Panc1 (cell line): ENCODE results near the gene NOL9. TPM values are rescaled to one million over a fixed set of nuclear protein-coding genes. Genes with fewer than 3 reads are reported as not detected.

Experiments
- ATAC-seq: fragments of 200-7000 bp; cut with Tn5 transposase; 2 replicates; pipeline ENCODE4 v1.9.1; 2020; ENCODE audit warnings: mild to moderate bottlenecking, moderate library complexity
- BruUV-seq: library from RNA; stranded (reverse); fragments of 400-500 nt; replicated peaks from 2 replicates; lab custom pipeline; 2021; lab: Mats Ljungman, UMichigan
- CTCF ChIA-PET: fragments of 300-600 bp; sonication (Branson Sonifier 250); formaldehyde crosslinking; loops from one replicate; lab custom pipeline; 2022; ENCODE audit warnings: antibody characterized with exemption; lab: Charles Lee
- POLR2A ChIA-PET: fragments of 300-600 bp; sonication (Branson Sonifier 250); formaldehyde crosslinking; loops from one replicate; lab custom pipeline; 2022; ENCODE audit warnings: antibody characterized with exemption; lab: Charles Lee
- DNase-seq: peaks from one replicate; pipeline ENCODE4 v3.0.0-alpha.2; 2010; ENCODE audit warnings: low read depth, low spot score
- H3K27ac ChIP-seq: 2 replicates; pipeline ENCODE4 v1.5.1; 2011; ENCODE audit warnings: mild to moderate bottlenecking, low read length, inconsistent platforms
- H3K27me3 ChIP-seq: fragments of 200-500 bp; sonication (Bioruptor generic); 2 replicates; pipeline ENCODE4 v1.6.0; 2014; ENCODE audit warnings: low read length, inconsistent platforms; ENCODE audit not compliant: control insufficient read depth, insufficient read depth
- H3K36me3 ChIP-seq: fragments of 200-500 bp; sonication (Bioruptor generic); 2 replicates; pipeline ENCODE4 v1.5.1; 2014; ENCODE audit warnings: inconsistent platforms, mild to moderate bottlenecking, low read length, moderate library complexity; ENCODE audit not compliant: control insufficient read depth, insufficient read depth
- H3K4me1 ChIP-seq: 2 replicates; pipeline ENCODE4 v1.5.1; 2011; ENCODE audit warnings: inconsistent platforms, mild to moderate bottlenecking, low read length, moderate library complexity; ENCODE audit not compliant: control insufficient read depth, insufficient read depth
- H3K4me3 ChIP-seq, 2 experiments: 2 replicates each; pipeline ENCODE4 v1.5.1; 2011 to 2012; ENCODE audit warnings: low read depth in 2 of 2, low read length in 2 of 2, mild to moderate bottlenecking in 2 of 2, inconsistent platforms in 1 of 2, moderate library complexity in 1 of 2
- H3K9me3 ChIP-seq: fragments of 200-500 bp; sonication (Bioruptor generic); 2 replicates; pipeline ENCODE4 v1.5.1; 2014; ENCODE audit warnings: low read depth, mild to moderate bottlenecking, inconsistent platforms, low read length, moderate library complexity; ENCODE audit not compliant: control insufficient read depth, insufficient read depth
- POLR2AphosphoS5 ChIP-seq: IDR thresholded peaks from 2 replicates; pipeline ENCODE4 v1.6.1; 2012; ENCODE audit warnings: mild to moderate bottlenecking, low read depth, low read length, moderate library complexity
- SIN3A ChIP-seq: IDR thresholded peaks from 2 replicates; pipeline ENCODE4 v1.6.1; 2012; ENCODE audit warnings: low read depth, mild to moderate bottlenecking, low read length, moderate library complexity, borderline replicate concordance; ENCODE audit not compliant: insufficient read depth
- TCF7L2 ChIP-seq: IDR thresholded peaks from 2 replicates; pipeline ENCODE4 v1.6.1; 2011; ENCODE audit warnings: mild to moderate bottlenecking, low read depth, low read length, inconsistent platforms
- in situ Hi-C: cut with HindIII; loops from 2 replicates; pipeline ENCODE4 v1.10.0; 2016; ENCODE audit warnings: low sequenced_read_pairs, low pct_unique_long_range_greater_than_20kb
- intact Hi-C: fragments of 100-400 bp; cut with micrococcal nuclease; formaldehyde crosslinking; loops from one replicate; pipeline ENCODE4 v1.10.0; 2022; ENCODE audit not compliant: unreplicated experiment
- total RNA-seq: library from RNA; stranded (reverse); gene quantifications from one replicate; pipeline ENCODE4 v1.2.1, GENCODE V29; 2021; ENCODE audit not compliant: unreplicated experiment
- TF ChIP-seq, protein P1 (sequence below), 2 experiments: IDR thresholded peaks; 2 replicates each; pipeline ENCODE4 v1.6.1; 2011 to 2012; ENCODE audit warnings: low read depth in 2 of 2, control low read depth in 1 of 2, low read length in 1 of 2, mild to moderate bottlenecking in 1 of 2, moderate library complexity in 1 of 2; ENCODE audit not compliant: insufficient read depth in 1 of 2
- TF ChIP-seq, protein P2 (sequence below): fragments of 450-650 bp; IDR thresholded peaks from 2 replicates; pipeline ENCODE4 v1.5.1; 2017; ENCODE audit warnings: mild to moderate bottlenecking

The NOL9 gene
- total RNA-seq, 1 experiment from 2014 or later, result 46.4 TPM

DNA sequence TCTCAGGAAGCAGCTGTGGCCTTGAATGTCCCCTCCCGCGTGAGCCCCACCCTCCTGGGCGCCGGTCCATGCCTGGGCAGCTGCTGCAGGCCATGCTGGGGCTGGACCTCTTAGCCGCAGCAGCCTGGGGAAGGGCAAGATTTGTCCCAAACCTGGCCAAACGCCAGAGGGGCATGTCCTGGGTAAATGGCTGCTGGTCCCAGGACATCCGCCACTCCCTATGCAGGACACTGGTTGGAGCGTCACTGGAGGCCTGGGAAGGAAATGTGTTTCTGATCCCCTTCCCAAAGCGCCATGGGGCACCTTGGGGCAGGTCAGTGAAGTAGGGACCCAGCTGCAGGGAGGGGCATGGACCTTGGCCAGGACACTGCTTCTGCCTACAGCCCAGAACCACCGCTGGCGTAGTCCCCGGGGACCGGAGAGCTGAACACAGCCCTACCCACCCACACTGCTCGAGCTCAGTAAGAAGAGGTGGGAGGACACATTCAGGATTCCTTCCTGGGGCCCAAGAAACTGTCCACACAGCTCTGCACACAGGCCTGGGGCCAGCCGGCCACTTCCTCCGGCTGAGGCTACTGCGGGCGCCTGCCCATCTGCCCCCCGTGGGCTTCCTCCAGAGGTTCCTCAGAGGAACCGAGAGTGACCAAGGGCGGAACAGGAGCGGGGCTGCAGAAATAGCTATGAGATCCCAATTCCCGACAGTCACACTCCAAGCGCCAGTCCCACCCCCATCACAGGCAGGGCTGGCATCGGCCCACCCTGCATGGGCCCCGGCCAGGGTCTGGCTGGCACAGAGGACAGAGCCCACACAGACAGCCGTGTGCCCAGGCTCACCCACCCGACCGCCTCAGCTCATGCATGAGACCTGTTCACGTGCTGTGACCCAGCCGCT is 52.1 kb downstream of the NOL9 start:
- no peak for ATAC-seq
- no peak for DNase-seq
- ChIA-PET CTCF (no interaction called here), POLR2A (no interaction called here)
- intact Hi-C loops (no loop called here), in situ Hi-C loops (no loop called here)
- no peak overlapping the region for H3K27ac ChIP-seq
- no peaks in the 10 kb centered on the region for H3K9me3 ChIP-seq
- no peak overlapping the region for H3K4me3 ChIP-seq
- no TSS peak for BruUV-seq
- H3K4me1 ChIP-seq, result peaks cover 3% of the 10 kb centered on the region; the same call in 1 of the 2 replicates
- H3K27me3 ChIP-seq, result no peaks in the 10 kb centered on the region
- no peak for TF ChIP-seq SIN3A
- no peaks in the 10 kb centered on the region for H3K36me3 ChIP-seq

DNA sequence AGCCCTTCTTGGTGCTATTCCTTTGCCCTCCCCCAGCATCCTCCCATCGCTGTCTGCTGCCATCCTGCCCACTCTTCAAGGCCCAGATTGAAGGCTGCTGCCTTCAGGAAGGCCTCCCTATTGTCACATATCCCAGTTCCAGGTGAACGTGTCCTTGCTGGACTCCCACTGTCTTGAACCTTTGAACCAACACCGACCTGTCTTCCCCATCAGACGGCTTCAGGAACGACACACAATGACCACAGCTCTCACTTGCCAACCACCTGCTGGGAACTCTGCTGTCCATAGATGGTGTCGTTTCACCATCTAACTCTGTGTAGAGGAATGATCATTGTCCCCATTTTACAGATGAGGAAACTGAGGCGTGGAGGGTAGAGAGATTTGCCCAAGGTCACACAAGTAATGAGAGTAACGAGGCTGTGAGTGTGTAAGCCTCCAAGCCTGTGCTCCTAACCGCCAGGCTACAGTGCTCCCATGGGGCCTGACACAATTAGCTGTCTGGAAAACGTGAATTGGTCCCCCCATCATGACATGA is 53.0 kb downstream of the NOL9 start:
- no peak for ATAC-seq
- Histone ChIP-seq H3K27ac (no peak overlapping the region), H3K4me3 (no peak overlapping the region), H3K9me3 (no peaks in the 10 kb centered on the region), H3K27me3 (no peaks in the 10 kb centered on the region), H3K36me3 (no peaks in the 10 kb centered on the region), H3K4me1 (peaks cover 7% of the 10 kb centered on the region)
- intact Hi-C loops (no loop called here), in situ Hi-C loops (no loop called here)
- ChIA-PET CTCF (interaction anchor here (0.6 to 0.7 kb wide), 3 partner anchors 12 to 23 kb away, joined by 3 read pairs; no protein-coding TSS in a partner anchor), POLR2A (no interaction called here)
- no peak for DNase-seq
- TF ChIP-seq POLR2AphosphoS5, result no peak
- TF ChIP-seq, protein P1, sequence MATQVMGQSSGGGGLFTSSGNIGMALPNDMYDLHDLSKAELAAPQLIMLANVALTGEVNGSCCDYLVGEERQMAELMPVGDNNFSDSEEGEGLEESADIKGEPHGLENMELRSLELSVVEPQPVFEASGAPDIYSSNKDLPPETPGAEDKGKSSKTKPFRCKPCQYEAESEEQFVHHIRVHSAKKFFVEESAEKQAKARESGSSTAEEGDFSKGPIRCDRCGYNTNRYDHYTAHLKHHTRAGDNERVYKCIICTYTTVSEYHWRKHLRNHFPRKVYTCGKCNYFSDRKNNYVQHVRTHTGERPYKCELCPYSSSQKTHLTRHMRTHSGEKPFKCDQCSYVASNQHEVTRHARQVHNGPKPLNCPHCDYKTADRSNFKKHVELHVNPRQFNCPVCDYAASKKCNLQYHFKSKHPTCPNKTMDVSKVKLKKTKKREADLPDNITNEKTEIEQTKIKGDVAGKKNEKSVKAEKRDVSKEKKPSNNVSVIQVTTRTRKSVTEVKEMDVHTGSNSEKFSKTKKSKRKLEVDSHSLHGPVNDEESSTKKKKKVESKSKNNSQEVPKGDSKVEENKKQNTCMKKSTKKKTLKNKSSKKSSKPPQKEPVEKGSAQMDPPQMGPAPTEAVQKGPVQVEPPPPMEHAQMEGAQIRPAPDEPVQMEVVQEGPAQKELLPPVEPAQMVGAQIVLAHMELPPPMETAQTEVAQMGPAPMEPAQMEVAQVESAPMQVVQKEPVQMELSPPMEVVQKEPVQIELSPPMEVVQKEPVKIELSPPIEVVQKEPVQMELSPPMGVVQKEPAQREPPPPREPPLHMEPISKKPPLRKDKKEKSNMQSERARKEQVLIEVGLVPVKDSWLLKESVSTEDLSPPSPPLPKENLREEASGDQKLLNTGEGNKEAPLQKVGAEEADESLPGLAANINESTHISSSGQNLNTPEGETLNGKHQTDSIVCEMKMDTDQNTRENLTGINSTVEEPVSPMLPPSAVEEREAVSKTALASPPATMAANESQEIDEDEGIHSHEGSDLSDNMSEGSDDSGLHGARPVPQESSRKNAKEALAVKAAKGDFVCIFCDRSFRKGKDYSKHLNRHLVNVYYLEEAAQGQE (IDR thresholded peaks at IDR 0.05; ENCODE audit: insufficient read depth in 1 of 2, low read depth in 2 of 2, low read length in 1 of 2), result no peak
- TF ChIP-seq SIN3A, result no peak
- TF ChIP-seq, protein P2, sequence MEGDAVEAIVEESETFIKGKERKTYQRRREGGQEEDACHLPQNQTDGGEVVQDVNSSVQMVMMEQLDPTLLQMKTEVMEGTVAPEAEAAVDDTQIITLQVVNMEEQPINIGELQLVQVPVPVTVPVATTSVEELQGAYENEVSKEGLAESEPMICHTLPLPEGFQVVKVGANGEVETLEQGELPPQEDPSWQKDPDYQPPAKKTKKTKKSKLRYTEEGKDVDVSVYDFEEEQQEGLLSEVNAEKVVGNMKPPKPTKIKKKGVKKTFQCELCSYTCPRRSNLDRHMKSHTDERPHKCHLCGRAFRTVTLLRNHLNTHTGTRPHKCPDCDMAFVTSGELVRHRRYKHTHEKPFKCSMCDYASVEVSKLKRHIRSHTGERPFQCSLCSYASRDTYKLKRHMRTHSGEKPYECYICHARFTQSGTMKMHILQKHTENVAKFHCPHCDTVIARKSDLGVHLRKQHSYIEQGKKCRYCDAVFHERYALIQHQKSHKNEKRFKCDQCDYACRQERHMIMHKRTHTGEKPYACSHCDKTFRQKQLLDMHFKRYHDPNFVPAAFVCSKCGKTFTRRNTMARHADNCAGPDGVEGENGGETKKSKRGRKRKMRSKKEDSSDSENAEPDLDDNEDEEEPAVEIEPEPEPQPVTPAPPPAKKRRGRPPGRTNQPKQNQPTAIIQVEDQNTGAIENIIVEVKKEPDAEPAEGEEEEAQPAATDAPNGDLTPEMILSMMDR, result no peak
- no peak for TF ChIP-seq TCF7L2
- BruUV-seq, result no TSS peak
